Progenitor cell of endocrine pancreas (in vitro differentiated cells): ENCODE results near the gene TSHZ3. TPM values are rescaled to one million over a fixed set of nuclear protein-coding genes. Genes with fewer than 3 reads are reported as not detected.

Experiments used
- DNase-seq: peaks from one replicate; pipeline ENCODE4 v3.0.0; 2021; ENCODE audit warnings: low spot score; ENCODE audit not compliant: unreplicated experiment
- H3K27ac Mint-ChIP-seq: 2 replicates; pipeline ENCODE4 v1.8.0; 2021; ENCODE audit warnings: mild to moderate bottlenecking, moderate library complexity, mixed read lengths
- H3K27me3 Mint-ChIP-seq: 2 replicates; pipeline ENCODE4 v1.8.0; 2021; ENCODE audit warnings: mixed read lengths
- H3K36me3 Mint-ChIP-seq: 2 replicates; pipeline ENCODE4 v1.8.0; 2022; ENCODE audit warnings: mixed read lengths; ENCODE audit not compliant: insufficient read depth
- H3K4me1 Mint-ChIP-seq: 2 replicates; pipeline ENCODE4 v1.8.0; 2021; ENCODE audit warnings: low read depth, mixed read lengths
- H3K4me3 Mint-ChIP-seq: 2 replicates; pipeline ENCODE4 v1.8.0; 2021; ENCODE audit warnings: low read depth, mild to moderate bottlenecking, moderate library complexity, mixed read lengths
- H3K9me3 Mint-ChIP-seq: 2 replicates; pipeline ENCODE4 v1.8.0; 2021; ENCODE audit warnings: low read depth, mixed read lengths
- total RNA-seq: library from RNA; stranded (reverse); gene quantifications from 2 replicates; pipeline ENCODE4 v1.2.1, GENCODE V29; 2021
- TF ChIP-seq, protein P1 (sequence below): fragments of 200-600 bp; sonication (generic); IDR thresholded peaks from one replicate; pipeline ENCODE4 v1.5.0; 2021; ENCODE audit warnings: antibody characterized with exemption, mild to moderate bottlenecking; ENCODE audit not compliant: unreplicated experiment

The TSHZ3 gene
- total RNA-seq, 1 donor from 2014 or later: 15.5 TPM

DNA sequence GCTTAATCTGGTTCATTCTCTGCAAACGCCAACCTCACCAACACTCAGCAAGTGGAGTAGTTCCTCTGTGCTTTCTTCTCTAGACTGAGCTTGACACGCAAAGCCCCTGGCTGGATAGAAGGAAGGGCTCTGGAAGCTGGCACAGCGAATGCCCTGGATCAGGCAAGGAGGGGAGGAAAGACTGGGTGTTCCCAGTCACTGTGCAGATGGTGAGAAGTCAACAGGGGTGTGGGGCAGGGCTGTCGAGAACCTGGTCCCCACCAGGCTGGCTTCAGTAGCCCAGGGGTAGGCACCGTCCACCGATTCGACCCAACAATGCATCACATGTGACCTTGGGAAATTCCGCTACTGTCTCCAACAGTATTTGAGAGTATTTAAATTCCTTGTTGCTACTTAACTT, 65.5 kb downstream of the TSHZ3 start:
- Mint-ChIP-seq H3K27ac (no peak overlapping the region), H3K4me3 (no peak overlapping the region), H3K9me3 (no peaks in the 10 kb centered on the region), H3K4me1 (peaks cover 21% of the 10 kb centered on the region), H3K27me3 (no peaks in the 10 kb centered on the region), H3K36me3 (peaks cover 9% of the 10 kb centered on the region)
- no peak for DNase-seq
- TF ChIP-seq, protein P1, sequence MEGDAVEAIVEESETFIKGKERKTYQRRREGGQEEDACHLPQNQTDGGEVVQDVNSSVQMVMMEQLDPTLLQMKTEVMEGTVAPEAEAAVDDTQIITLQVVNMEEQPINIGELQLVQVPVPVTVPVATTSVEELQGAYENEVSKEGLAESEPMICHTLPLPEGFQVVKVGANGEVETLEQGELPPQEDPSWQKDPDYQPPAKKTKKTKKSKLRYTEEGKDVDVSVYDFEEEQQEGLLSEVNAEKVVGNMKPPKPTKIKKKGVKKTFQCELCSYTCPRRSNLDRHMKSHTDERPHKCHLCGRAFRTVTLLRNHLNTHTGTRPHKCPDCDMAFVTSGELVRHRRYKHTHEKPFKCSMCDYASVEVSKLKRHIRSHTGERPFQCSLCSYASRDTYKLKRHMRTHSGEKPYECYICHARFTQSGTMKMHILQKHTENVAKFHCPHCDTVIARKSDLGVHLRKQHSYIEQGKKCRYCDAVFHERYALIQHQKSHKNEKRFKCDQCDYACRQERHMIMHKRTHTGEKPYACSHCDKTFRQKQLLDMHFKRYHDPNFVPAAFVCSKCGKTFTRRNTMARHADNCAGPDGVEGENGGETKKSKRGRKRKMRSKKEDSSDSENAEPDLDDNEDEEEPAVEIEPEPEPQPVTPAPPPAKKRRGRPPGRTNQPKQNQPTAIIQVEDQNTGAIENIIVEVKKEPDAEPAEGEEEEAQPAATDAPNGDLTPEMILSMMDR: no peak

DNA sequence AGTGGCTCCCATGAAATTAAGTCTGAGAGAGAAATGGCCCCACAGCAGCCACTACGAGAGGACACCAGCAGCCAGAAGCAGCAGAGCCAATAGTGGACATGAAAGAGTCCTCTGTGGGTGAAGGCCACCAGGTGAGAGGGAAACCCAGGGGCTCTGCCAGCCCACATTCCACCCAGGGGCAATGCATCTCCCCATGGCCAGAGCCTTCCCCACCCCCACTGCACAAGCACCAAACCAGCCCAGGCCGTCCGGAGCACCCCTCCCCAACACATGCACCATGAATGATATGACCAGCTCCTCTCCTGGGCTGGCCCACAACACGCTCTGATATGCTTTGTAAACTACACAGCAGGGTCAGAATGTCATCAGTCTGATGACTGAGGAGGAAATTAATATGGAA, 66.9 kb downstream of the TSHZ3 start:
- Mint-ChIP-seq H3K27me3 (no peaks in the 10 kb centered on the region), H3K4me1 (peaks cover 21% of the 10 kb centered on the region), H3K9me3 (no peaks in the 10 kb centered on the region), H3K36me3 (peaks cover 17% of the 10 kb centered on the region), H3K27ac (no peak overlapping the region), H3K4me3 (no peak overlapping the region)
- no peak for DNase-seq
- TF ChIP-seq, protein P1: no peak

- H3K9me3 Mint-ChIP-seq: no peaks in the 10 kb centered on the region
- peak overlapping the region; percentile 82 for H3K27ac Mint-ChIP-seq
- peaks cover 21% of the 10 kb centered on the region for H3K4me1 Mint-ChIP-seq
- H3K27me3 Mint-ChIP-seq: no peaks in the 10 kb centered on the region
- no peak overlapping the region for H3K4me3 Mint-ChIP-seq
- TF ChIP-seq, protein P1: no peak
- DNase-seq: no peak
- peaks cover 26% of the 10 kb centered on the region for H3K36me3 Mint-ChIP-seq
These were observed 68.8 kb downstream of the TSHZ3 start for GRCh38 chr19:31280287-31281006.

DNA sequence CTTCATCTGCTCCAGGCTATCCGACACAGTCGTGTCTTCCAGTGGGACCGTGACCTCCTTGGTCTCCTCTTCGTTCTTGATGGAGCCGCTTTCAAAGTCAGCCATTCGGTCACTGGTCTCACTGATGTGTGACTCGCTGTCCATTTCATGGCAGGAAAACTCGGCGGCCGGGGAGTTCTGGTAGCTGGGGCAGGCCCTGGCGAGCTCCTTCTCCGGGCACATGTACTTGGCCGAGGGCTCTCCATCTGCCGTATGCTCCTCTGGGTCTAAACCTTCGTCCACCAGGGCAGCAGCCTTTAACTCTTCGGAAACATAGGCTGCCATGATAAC, 69.8 kb downstream of the TSHZ3 start:
- Mint-ChIP-seq H3K27me3 (no peaks in the 10 kb centered on the region), H3K4me1 (peaks cover 23% of the 10 kb centered on the region), H3K27ac (no peak overlapping the region), H3K9me3 (no peaks in the 10 kb centered on the region), H3K36me3 (peaks cover 32% of the 10 kb centered on the region), H3K4me3 (no peak overlapping the region)
- TF ChIP-seq, protein P1: no peak
- no peak for DNase-seq

DNA sequence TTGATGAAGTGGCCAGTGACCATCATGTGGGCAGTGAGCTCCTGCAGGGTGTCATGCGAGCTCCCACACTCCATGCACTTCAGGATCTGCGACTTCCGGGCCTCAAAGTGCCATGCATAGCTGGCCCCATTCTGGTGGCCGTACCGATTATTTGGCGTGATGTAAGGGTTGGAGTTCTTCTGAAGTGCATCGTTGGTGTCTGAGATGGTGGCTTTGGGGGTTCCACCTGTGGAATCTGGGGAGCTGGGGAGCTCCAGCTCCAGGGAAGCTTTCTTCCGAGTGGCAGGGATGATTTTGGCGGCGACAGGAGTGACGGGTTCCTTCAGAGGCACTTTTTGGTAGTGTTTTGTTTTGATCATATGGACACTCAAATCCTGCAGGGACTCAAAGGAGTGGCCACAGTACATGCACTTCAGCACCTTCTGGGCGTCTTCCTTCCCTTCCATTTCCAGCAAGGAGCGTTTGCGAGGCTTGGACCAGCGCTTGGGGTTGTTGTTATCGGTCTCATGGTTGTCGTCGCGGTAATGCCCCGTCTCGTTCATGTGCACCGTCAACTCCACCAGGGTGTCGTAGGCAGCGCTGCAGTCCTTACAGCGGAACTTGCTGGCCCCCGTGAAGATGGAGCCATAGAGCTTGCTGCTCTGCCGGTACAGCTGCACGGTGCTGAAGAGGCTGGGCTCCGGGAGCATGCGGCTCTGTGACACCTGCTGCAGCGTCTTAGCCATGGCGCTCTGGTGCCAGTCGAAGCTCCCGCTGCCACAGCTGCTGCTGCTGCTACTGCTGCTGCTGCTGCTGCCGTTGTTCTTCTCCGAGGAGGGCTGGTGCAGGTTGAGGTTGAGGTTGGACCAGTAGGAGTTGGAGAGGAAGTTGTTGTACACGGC, 70.4 kb downstream of the TSHZ3 start:
- no peak overlapping the region for H3K27ac Mint-ChIP-seq
- TF ChIP-seq, protein P1: no peak
- no peaks in the 10 kb centered on the region for H3K9me3 Mint-ChIP-seq
- H3K27me3 Mint-ChIP-seq: no peaks in the 10 kb centered on the region
- H3K4me1 Mint-ChIP-seq: peaks cover 23% of the 10 kb centered on the region
- no peak overlapping the region for H3K4me3 Mint-ChIP-seq
- no peak for DNase-seq
- H3K36me3 Mint-ChIP-seq: peaks cover 35% of the 10 kb centered on the region
